Endothelial cell of umbilical vein (primary cell): ENCODE results near the gene NUP43.

ENCODE experiments used
- EZH2 ChIP-seq: IDR thresholded peaks from 2 replicates; pipeline ENCODE4 v1.6.1; 2012; ENCODE audit warnings: borderline replicate concordance, low read depth, mild to moderate bottlenecking, moderate library complexity, low read length, inconsistent platforms; ENCODE audit not compliant: severe bottlenecking
- JUN ChIP-seq: IDR thresholded peaks from 2 replicates; pipeline ENCODE4 v1.6.1; 2011; ENCODE audit warnings: borderline replicate concordance, low read depth; ENCODE audit not compliant: insufficient read length, insufficient read depth
- POLR2A ChIP-seq: IDR thresholded peaks from 2 replicates; pipeline ENCODE4 v1.6.1; 2012; ENCODE audit warnings: low read depth, mild to moderate bottlenecking, control low read depth, low read length
- POLR2AphosphoS5 ChIP-seq: IDR thresholded peaks from 2 replicates; pipeline ENCODE4 v1.6.1; 2012; ENCODE audit warnings: low read depth, mild to moderate bottlenecking, control low read depth, low read length, moderate library complexity; ENCODE audit not compliant: insufficient read depth
- TF ChIP-seq, protein P1 (sequence below), 2 donors: IDR thresholded peaks; 1 replicate in 1 of 2; 2 replicates in 1 of 2; pipeline ENCODE4 v1.5.1; 2011; ENCODE audit warnings: low read length in 2 of 2, mild to moderate bottlenecking in 2 of 2, moderate library complexity in 2 of 2, control low read depth in 1 of 2, inconsistent platforms in 1 of 2, low read depth in 1 of 2; ENCODE audit not compliant: insufficient read depth in 1 of 2; ENCODE audit errors: extremely low read depth in 1 of 2
- TF ChIP-seq, protein P2 (sequence below): IDR thresholded peaks from 2 replicates; pipeline ENCODE4 v1.6.1; 2011; ENCODE audit not compliant: insufficient read depth, insufficient read length

DNA sequence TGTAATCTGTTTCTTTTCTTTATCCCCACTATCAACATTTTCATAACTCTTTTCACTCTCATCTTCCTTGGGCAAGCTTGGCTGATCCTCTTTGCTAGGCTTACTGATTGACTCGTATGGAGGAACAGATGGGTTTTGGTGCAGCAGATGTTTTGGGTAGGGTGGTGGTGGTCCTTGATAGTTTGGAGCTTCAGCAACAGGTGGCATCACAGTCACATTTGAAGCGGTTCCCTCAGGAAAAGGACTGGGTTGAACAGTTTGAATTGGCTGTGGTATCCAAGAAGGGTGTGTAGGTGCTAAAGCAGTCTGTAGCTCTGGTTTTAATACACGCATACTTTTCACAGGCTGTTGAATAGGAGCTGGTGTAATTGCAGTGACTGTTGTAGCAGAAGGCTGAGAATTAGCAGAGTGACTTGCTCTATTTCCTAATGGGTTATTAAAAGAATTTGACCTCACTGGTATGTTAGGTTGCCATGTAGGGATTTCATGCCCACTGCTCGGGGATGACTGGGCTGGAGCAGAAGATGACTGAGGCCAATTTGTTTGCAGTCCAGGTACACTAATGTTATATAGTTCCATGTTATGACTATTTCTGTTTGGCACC lies 63.0 kb downstream of the NUP43 start:
- TF ChIP-seq POLR2A (no peak), EZH2 (no peak), POLR2AphosphoS5 (no peak), JUN (no peak)
- TF ChIP-seq, protein P1, sequence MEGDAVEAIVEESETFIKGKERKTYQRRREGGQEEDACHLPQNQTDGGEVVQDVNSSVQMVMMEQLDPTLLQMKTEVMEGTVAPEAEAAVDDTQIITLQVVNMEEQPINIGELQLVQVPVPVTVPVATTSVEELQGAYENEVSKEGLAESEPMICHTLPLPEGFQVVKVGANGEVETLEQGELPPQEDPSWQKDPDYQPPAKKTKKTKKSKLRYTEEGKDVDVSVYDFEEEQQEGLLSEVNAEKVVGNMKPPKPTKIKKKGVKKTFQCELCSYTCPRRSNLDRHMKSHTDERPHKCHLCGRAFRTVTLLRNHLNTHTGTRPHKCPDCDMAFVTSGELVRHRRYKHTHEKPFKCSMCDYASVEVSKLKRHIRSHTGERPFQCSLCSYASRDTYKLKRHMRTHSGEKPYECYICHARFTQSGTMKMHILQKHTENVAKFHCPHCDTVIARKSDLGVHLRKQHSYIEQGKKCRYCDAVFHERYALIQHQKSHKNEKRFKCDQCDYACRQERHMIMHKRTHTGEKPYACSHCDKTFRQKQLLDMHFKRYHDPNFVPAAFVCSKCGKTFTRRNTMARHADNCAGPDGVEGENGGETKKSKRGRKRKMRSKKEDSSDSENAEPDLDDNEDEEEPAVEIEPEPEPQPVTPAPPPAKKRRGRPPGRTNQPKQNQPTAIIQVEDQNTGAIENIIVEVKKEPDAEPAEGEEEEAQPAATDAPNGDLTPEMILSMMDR (IDR thresholded peaks at IDR 0.05; ENCODE audit: extremely low read depth in 1 of 2, insufficient read depth in 1 of 2, low read depth in 1 of 2, low read length in 2 of 2) = no peak
- TF ChIP-seq, protein P2, sequence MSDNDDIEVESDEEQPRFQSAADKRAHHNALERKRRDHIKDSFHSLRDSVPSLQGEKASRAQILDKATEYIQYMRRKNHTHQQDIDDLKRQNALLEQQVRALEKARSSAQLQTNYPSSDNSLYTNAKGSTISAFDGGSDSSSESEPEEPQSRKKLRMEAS = no peak
